Kidney (tissue), 14 donors: ENCODE results near the gene DAO. TPM values are rescaled to one million over a fixed set of nuclear protein-coding genes. Genes with fewer than 3 reads are reported as not detected.
A peak's percentile ranks its signal among the peaks of the same experiment; 100 is the strongest.
"Not testable (repeated sequence)": the region's sequence is repeated elsewhere in the genome, so short reads cannot be mapped to it uniquely, and the experiment has no call there.

Experiments
- DNase-seq, 5 donors: peaks; one replicate each; pipeline ENCODE4 v3.0.0-alpha.2; 2013 to 2020
- FAIRE-seq: peaks from 2 replicates; lab custom pipeline; 2012; peaks lifted over from hg19 to GRCh38; lab: Jason Lieb, UNC
- H3K27ac ChIP-seq, 2 donors: one replicate each; pipeline ENCODE4 v1.7.0; 2013; ENCODE audit warnings: low read depth in 2 of 2, low read length in 2 of 2, inconsistent platforms in 1 of 2
- H3K27me3 ChIP-seq: one replicate; pipeline ENCODE4 v1.7.1; 2013; ENCODE audit warnings: low read length, inconsistent platforms; ENCODE audit not compliant: control insufficient read depth, insufficient read depth
- H3K36me3 ChIP-seq, 3 donors: one replicate each; pipeline versions ENCODE4 v1.7.0 to v1.7.1; 2013; ENCODE audit warnings: low read length in 3 of 3, control low read depth in 1 of 3, inconsistent platforms in 1 of 3; ENCODE audit not compliant: insufficient read depth in 3 of 3, control insufficient read depth in 2 of 3
- H3K4me1 ChIP-seq, 3 donors: one replicate each; pipeline versions ENCODE4 v1.7.0 to v1.7.1; 2013; ENCODE audit warnings: low read length in 3 of 3, inconsistent platforms in 1 of 3, low read depth in 1 of 3; ENCODE audit not compliant: control insufficient read depth in 2 of 3, insufficient read depth in 2 of 3
- H3K4me3 ChIP-seq, 3 donors: one replicate each; pipeline versions ENCODE4 v1.7.0 to v1.8.1; 2013; ENCODE audit warnings: low read length in 3 of 3, control low read depth in 1 of 3, inconsistent platforms in 1 of 3
- H3K9ac ChIP-seq, 3 donors: one replicate each; pipeline versions ENCODE4 v1.7.0 to v1.7.1; 2013; ENCODE audit warnings: low read length in 3 of 3, control low read depth in 1 of 3, inconsistent platforms in 1 of 3
- H3K9me3 ChIP-seq, 3 donors: one replicate each; pipeline versions ENCODE4 v1.7.0 to v1.7.1; 2013; ENCODE audit warnings: low read length in 3 of 3, control low read depth in 1 of 3, inconsistent platforms in 1 of 3; ENCODE audit not compliant: control insufficient read depth in 2 of 3, insufficient read depth in 1 of 3
- intact Hi-C: fragments of 100-400 bp; cut with DNase I; formaldehyde crosslinking; loops from one replicate; pipeline ENCODE4 v1.11.1; 2022
- polyA plus RNA-seq: library from polyadenylated mRNA; stranded (reverse); fragments of 350-450 nt; fragmentation: Illumina TruSeq; extraction: RNeasy Lipid Tissue Mini Kit (QIAGEN cat#74804); gene quantifications from one replicate; pipeline ENCODE4 v1.2.3, GENCODE V29; 2014; ENCODE audit warnings: low read depth, low replicate concordance; ENCODE audit not compliant: insufficient read depth
- total RNA-seq: library from RNA; stranded (reverse); fragmentation: NEBNext Ultra II Directional; extraction: Animal tissue kit (Norgen Biotek cat#: 25700); gene quantifications from one replicate; pipeline ENCODE4 v1.2.1, GENCODE V29; 2021
- TF ChIP-seq, protein P1 (sequence below): IDR thresholded peaks from 3 replicates; pipeline ENCODE4 v1.5.1; 2012; ENCODE audit warnings: mild to moderate bottlenecking, moderate library complexity, borderline replicate concordance; ENCODE audit not compliant: insufficient read depth; ENCODE audit errors: extremely low read depth
- donor health status: control.
- donor health status: control.
- donor health status: control.
- donor health status: control.
- donor health status: control.
- donor health status: DM: yes; HTN: yes; CAD: no.
- donor health status: Normal renal cell carcinoma (clear cell type).

The DAO gene
- total and polyA plus RNA-seq, 2 donors from 2014 or later, result 0.41 to 50.4 TPM

DNA sequence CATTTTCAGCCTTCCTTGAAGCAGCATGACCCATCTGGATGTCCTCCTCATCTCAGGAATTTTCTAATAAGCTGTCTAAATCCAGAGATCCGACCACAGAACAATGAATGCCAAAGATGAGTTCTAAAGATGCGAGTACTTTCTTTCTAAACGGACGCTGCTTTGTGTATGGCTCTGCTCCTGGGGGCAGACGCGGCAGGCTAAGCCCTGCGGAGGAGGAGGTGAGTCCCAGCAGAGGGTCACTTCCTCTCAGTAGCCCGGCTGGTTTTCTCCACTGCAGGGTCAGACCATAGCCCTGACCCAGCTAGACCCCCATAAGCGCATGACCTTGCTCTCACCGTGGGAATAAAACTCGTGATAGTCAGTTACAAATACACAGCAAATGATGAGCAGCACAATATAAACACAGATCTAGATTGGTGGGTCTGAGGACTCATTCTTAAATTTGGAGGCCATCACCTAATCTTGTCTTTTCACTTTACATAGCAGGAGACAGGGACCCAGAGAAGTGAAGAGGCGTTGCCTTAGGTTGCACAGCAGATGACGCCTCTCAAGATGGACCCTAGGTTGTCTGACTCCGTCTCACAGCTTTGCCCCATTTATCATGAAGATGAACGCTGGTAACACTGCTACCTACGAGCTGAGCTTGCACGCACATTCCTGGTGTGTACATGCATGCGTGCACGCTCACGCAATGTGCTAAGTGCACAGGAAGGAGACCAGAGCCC lies 39.1 kb upstream of the DAO start:
- DNase-seq, result peak in 1 of 5 donors; percentile 56
- Histone ChIP-seq H3K27ac (peak overlapping the region; percentile 51 to 77), H3K4me3 (no peak overlapping the region), H3K9me3 (no peaks in the 10 kb centered on the region), H3K4me1 (peaks cover 0 to 41% (median 35%) of the 10 kb centered on the region in 3 donors), H3K36me3 (peaks cover 2 to 11% (median 4%) of the 10 kb centered on the region in 3 donors), H3K9ac (peak overlapping the region in 1 of 3 donors; percentile 55), H3K27me3 (no peaks in the 10 kb centered on the region)
- intact Hi-C loops, result no loop called here
- no peak for FAIRE-seq
- TF ChIP-seq, protein P1, sequence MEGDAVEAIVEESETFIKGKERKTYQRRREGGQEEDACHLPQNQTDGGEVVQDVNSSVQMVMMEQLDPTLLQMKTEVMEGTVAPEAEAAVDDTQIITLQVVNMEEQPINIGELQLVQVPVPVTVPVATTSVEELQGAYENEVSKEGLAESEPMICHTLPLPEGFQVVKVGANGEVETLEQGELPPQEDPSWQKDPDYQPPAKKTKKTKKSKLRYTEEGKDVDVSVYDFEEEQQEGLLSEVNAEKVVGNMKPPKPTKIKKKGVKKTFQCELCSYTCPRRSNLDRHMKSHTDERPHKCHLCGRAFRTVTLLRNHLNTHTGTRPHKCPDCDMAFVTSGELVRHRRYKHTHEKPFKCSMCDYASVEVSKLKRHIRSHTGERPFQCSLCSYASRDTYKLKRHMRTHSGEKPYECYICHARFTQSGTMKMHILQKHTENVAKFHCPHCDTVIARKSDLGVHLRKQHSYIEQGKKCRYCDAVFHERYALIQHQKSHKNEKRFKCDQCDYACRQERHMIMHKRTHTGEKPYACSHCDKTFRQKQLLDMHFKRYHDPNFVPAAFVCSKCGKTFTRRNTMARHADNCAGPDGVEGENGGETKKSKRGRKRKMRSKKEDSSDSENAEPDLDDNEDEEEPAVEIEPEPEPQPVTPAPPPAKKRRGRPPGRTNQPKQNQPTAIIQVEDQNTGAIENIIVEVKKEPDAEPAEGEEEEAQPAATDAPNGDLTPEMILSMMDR, result no peak

DNA sequence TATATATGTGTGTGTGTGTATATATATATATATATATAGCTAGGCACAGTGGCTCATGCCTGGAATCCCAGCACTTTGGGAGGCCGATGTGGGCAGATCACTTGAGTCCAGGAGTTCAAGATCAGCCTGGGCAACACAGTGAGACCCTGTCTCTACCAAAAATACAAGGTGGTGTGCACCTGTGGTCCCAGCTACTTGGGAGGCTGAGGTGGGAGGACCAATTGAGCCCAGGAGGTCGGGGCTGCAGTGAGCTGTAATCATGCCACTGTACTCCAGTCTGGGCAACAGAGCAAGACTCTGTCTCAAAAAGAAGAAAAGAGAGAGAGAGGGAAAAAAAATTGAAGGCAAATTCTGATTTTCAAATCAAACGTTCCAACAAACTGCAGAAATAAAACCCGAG lies 38.1 kb upstream of the DAO start:
- H3K27me3 ChIP-seq, H3K9ac ChIP-seq, H3K9me3 ChIP-seq, H3K27ac ChIP-seq, FAIRE-seq, intact Hi-C loops, H3K4me3 ChIP-seq, DNase-seq: not testable (repeated sequence)
- peaks cover 2 to 14% (median 4%) of the 10 kb centered on the region in 3 donors for H3K36me3 ChIP-seq
- H3K4me1 ChIP-seq, result peaks cover 0 to 44% (median 35%) of the 10 kb centered on the region in 3 donors

DNA sequence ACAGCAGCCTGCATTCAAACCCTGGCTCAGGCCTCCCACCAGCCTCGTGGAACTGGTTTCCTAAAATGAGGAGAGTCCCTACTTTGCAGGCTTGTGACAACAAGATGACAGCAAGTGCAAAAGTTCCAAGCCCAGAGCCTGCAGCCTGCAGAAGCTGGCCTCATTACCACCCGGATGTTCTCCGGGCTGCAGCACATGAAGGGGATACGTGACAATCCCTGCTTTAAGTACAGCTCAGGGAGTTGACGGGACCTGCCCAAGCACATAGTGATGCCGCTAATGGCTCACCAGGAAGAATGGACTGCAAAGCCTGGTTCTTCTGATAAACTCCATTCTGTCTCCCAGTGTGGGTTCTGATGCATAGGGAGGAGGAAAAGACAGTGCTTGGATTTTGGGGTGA lies 37.5 kb upstream of the DAO start:
- intact Hi-C loops, result no loop called here
- peaks cover 2 to 11% (median 4%) of the 10 kb centered on the region in 3 donors for H3K36me3 ChIP-seq
- no peak overlapping the region for H3K9ac ChIP-seq
- no peak overlapping the region for H3K4me3 ChIP-seq
- H3K9me3 ChIP-seq, result no peaks in the 10 kb centered on the region
- no peak for FAIRE-seq
- peaks cover 0 to 44% (median 40%) of the 10 kb centered on the region in 3 donors for H3K4me1 ChIP-seq
- no peak overlapping the region for H3K27ac ChIP-seq
- H3K27me3 ChIP-seq, result no peaks in the 10 kb centered on the region
- DNase-seq, result no peak
- TF ChIP-seq, protein P1, result no peak

DNA sequence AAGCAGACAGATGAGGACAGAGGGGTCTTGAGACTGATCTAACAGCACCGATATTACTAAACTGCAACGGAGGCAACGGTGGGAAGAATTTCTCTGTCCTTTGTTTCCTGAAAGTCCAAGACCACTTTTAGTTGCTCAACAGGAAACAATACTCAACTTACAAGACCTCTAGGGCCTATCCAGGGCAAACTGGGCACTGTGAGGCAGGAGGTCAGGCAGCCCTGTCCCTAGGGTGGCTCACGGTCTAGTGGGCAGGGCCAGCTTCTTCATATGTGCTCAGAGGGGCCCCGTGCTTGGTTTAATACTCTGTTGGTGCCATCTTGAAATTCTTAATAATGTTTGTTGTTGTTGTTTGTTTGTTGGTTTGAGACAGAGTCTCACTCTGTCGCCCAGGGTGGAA lies 36.7 kb upstream of the DAO start:
- Histone ChIP-seq H3K27ac (peak overlapping the region in 1 of 2 donors; percentile 8), H3K36me3 (peaks cover 2 to 13% (median 4%) of the 10 kb centered on the region in 3 donors), H3K4me3 (no peak overlapping the region), H3K9ac (no peak overlapping the region), H3K4me1 (peaks cover 0 to 40% (median 36%) of the 10 kb centered on the region in 3 donors), H3K9me3 (no peaks in the 10 kb centered on the region), H3K27me3 (no peaks in the 10 kb centered on the region)
- no peak for DNase-seq
- FAIRE-seq, result no peak
- intact Hi-C loops, result no loop called here
- TF ChIP-seq, protein P1, result no peak
